Measurements from ENCODE around the gene PTPRD.

DNA sequence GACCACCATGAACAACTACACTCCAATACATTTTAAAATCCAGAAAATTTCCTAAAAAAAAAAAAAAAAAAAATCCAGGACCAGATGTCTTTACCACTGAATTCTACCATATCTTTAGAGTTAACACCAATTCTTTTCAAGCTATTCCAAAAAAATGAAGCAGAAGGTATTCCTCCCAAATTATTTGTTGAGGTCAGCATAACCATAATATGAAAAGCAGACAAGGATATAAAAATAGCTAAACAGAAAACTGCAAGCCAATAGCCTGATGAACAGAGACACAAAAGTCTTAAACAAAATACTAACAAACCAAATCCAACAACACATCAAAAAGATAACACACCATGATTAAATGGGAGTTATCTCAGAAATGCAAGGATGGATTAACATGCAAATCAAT lies 695.4 kb downstream of the PTPRD start:
- TF ChIP-seq, protein P1, sequence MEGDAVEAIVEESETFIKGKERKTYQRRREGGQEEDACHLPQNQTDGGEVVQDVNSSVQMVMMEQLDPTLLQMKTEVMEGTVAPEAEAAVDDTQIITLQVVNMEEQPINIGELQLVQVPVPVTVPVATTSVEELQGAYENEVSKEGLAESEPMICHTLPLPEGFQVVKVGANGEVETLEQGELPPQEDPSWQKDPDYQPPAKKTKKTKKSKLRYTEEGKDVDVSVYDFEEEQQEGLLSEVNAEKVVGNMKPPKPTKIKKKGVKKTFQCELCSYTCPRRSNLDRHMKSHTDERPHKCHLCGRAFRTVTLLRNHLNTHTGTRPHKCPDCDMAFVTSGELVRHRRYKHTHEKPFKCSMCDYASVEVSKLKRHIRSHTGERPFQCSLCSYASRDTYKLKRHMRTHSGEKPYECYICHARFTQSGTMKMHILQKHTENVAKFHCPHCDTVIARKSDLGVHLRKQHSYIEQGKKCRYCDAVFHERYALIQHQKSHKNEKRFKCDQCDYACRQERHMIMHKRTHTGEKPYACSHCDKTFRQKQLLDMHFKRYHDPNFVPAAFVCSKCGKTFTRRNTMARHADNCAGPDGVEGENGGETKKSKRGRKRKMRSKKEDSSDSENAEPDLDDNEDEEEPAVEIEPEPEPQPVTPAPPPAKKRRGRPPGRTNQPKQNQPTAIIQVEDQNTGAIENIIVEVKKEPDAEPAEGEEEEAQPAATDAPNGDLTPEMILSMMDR (IDR thresholded peaks at IDR 0.05), result no peak
- no peak for TF ChIP-seq EZH2 (IDR thresholded peaks at IDR 0.05; ENCODE audit: borderline replicate concordance, insufficient read depth, low read depth, low read length, poor library complexity, severe bottlenecking)

Data from B cell (primary cell).